Measurements from ENCODE around the gene NR2E3.

The NR2E3 gene

DNA sequence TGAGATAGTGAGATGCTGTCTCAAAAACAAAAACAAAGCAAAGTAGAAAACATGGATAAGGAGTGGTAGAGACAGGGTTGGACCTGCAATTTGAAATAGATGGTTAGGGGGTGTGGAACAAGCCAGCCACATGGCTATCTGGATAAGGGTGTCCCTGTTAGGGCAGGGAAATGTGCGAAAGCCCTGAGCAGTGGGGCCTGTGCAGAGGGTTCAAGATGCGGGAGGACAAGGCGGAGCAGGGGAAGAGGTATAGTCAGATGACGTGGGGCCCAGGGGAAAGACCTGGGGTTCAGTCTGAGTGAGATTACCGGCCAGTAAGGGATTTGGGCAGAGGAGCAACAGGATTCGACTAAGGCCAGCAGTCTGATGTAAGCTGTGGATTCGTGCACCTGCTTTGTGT, 18.4 kb upstream of the NR2E3 start:
- no peak for DNase-seq

DNA sequence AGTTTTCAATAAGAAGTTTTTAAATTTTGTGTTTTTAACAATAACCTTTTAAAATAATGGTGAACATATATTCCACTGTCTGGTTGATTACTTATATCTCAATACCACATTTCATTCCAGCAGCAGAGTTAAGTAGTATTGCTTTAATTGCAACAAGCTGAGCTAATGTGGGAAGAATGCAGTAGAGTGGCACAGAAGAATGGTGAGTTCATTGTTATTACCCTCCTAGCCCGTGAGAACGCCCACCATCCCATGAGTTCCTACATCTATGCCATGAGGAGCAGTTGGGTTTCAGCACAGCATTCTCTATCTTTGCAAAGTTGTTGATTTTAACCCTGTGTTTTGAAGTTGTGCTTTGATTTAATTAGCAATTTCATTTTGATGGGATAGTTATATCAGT, 17.8 kb upstream of the NR2E3 start:
- DNase-seq, result peak; percentile 74

DNA sequence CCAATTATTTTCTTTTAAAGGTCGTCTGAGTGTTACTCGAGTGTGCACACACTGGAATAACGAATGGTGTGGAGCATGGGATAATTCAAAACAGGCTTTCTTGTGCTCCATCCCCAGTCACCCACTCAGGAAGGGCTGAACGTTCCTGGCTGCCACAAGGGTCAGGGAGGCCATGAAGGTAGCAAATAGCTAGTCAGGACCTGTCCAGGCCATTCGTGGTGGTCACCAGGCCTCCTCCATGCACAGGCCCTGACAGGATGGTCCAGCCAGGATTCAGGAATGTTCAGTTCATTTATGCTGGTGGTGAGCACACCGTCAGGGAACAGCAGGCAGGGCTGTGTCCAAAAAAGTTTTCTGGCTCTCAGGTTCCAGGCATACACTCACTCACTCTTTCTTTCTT, 11.7 kb upstream of the NR2E3 start:
- no peak for DNase-seq

DNA sequence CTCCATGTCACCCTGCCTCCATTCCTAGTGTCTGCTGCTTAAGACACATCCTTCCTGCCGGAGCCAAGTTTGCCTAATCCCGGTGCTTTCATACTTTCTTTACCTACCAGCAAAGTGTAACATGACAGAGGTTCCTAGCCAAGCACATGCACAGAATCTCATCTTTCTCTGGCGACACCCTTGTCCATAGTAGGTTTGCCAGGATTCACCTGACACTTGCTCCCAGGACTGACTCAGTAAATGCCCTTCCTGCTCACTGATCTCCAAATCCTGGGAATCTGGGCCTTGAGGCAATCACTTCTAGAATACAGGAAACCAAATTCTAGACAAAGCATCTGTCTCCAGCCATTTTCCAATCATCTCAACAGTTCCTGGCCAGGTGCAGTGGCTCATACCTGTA, 10.2 kb upstream of the NR2E3 start:
- no peak for DNase-seq

DNA sequence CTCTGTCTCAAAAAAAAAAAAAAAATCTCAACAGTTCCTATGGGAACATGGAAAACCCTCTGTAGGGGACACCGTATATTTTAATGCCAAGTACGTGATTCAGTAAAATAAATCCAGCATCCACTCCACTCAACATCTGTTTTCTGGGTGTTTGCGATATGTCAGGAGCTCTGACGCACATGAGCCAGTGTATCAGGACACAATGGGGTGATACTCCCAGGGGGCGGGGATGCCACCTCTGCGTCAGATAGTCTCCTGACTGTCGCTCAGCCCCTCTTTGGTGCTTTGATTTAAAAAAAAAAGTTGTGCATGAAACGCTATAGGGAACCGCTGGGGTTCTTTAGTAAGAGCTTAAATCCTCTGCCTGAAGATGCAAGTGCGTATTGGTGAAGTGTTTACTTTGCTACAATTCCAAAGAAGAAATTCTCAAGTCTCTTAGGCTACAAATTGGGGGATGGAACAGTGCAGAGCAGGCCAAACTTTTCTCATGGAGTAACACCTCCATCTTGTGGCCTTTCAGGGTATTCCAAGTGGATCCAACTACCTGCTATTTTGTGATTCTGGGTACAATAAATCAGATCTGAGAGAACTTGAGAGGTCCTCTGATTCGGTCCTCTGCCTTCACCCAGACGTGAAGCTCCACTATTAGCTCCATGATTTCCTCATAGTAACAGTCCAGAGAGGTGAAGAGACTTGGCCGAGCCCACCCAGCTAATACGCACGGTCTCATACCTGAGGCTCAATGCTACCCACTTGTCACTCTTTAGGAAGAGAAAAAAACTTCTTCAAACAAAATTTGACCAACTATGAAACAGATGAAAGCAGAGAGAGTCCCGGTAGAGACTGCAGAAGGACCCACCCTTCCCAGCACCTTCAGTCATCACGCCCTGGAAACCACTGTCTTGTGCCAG, 9.3 kb upstream of the NR2E3 start:
- peak; percentile 76 for DNase-seq

DNA sequence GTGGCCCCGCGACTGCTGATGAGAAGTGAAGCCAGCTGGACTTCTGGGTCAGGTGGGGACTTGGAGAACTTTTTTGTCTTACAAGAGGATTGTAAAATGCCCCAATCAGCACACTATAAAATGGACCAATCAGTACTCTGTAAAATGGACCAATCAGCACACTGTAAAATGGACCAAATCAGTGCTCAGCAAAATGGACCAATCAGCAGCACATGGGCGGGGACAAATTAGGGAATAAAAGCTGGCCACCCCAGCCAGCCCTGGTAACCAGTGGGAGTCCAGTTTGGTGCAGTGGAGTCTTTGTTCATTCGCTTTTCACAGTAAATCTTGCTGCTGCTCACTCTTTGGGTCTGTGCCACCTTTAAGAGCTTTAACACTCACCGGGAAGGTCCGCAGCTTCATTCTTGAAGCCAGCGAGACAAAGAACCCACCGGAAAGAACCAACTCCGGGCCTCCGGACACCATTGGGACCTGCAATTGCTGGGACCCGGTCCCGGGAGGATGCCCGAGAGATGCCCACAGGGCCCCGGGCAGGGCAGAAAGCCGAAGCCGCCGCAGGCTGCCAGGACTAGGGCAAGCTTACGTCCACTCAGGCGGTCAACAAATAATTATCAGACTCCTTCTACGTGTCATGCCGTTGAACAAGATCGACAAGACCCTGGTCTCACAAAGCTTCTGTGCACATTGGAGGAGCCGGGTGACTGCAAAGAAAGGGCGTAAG, 8.3 kb upstream of the NR2E3 start:
- DNase-seq, result no peak

DNA sequence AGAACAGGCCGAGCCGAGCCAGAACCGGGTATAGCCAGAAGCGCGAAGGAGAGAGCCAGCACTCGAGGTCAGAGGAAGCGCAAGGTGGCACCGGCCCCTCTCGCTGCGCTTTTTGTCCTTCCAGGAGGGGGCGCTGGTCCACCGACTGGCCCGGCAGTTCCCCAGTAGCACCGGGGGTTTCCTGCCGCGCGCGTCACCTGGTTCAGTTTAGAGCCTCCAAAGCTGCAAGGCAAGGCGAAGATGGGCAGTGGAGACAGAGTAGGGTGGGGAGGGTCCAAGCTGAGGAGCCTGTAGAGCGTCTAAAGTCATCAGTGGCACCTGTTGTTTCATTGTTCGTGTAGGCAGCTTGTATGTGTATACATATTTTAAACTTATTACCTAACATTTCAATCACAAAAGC, 7.6 kb upstream of the NR2E3 start:
- no peak for DNase-seq

DNA sequence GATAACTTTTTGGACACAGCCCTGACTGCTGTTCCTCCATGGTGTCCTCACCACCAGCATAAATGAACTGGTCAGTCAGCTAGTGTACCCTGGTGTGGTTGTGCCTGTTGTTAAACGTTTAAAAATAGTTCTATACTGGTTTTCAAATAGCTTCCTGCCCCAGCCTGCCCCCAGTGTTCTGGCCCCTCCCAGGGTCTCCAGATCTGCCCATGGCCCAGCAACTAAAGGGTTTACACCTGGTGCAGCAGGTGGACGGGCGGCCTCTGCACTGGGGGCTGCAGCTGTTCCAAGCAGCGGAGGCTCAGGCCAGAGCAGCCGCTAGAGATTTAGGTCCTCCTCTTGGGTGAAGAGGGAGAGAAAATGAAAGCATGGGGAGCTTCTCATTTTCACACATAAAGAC, 6.1 kb upstream of the NR2E3 start:
- DNase-seq, result no peak

DNA sequence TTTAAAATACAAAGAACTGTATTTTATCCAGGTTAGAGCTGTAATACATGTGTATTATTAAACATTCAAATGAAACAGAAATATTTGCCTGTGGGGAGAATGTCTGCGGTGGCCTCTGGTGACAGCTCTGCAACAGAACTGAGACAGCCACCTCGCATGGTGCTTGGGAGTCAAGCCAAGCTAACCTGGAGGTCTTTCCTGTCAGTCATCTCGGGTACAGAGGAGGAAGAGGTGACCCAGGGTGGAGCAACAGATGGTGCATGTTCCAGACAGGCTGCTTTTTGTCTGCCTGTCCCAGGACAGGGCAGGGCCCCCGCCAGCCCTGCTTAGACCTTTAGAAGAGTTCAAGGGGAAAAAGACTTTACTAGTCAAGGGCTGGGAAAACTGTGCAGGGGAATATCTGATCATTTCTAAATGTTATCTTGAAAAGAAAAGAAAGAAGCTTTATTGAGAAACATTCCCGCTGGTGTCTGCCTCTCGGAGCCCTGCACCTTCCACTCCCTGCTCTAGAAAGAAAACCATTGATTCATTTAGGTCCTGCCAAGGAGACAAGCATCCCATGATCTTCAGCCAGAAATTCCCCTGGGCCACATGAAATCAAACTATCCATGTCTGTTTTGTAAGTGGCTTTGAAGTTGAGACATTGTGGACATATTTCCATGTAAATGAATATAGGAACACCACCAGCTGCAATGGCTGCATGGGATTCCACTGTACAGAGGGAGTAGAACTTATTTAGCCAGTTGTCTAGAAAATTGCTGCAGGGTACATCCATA, 5.5 kb upstream of the NR2E3 start:
- DNase-seq, result peak; percentile 17

DNA sequence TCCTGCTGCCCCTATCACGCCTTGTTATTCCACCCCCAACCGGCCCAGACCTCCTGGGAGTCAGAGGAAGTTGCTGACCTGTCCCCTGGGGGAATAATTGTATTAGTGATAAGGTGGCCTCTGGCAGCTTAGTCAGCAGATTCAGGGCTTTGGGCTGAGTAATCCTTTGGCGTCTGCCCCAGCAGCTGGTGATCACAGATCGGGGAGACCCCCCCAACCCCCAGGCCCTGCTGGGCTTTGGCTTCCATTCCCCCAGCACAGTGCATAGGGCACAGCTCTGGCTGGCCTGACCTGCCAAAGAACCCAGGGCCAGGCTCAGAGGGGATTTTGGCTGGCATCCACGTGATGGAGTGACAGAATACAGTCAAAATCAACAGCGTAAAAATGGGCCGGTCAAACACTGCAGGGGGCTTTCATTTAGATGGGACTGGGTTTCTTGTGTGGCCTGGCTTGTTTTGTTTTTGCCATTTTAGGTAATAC, 3.9 kb upstream of the NR2E3 start:
- peak; percentile 47 for DNase-seq

DNA sequence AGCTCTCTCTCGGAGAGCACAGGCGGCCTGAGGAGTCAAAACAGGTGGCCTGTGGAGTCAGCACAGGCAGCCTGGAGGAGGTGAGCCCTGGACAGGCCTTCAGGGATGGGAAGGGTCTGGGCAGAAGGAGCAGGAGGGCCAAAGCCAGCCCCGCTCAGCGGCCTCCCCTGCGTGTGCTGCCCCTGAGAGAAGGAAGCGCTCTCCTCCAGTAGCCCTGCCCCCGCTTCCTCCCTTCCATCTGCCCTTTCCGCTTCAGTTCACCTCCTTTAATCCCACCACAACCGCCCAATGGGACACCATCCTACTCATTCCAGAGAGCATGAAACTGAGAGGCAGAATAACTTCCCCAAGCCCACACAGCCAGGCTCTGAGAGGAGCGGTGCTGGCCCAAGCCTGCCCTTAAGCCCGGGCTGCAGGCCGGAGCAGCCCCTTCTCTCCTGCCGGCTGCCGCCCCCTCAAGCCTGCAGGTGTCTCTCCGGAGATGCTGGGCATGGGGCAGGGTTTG, 3.2 kb upstream of the NR2E3 start:
- peak; percentile 18 for DNase-seq

DNA sequence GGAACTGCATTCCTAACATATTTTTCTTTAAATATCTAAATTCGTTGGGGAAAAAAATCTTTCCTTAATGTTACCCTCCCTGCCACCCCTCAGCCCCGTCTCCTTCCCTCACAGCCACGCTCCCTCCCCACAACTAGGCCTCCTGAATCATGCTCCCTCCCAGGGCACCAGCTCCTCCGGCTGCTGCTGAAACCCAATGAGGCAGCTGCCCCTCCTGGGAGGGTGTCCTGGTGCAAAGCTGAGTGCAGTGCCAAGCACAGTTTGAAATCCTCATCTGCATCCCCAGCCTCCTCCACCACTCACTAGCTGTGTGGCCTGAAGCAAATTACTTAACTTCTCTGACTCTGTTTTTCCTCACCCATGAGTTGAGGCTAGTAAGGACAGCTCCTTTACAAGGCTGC, 2.7 kb upstream of the NR2E3 start:
- DNase-seq, result peak; percentile 55

DNA sequence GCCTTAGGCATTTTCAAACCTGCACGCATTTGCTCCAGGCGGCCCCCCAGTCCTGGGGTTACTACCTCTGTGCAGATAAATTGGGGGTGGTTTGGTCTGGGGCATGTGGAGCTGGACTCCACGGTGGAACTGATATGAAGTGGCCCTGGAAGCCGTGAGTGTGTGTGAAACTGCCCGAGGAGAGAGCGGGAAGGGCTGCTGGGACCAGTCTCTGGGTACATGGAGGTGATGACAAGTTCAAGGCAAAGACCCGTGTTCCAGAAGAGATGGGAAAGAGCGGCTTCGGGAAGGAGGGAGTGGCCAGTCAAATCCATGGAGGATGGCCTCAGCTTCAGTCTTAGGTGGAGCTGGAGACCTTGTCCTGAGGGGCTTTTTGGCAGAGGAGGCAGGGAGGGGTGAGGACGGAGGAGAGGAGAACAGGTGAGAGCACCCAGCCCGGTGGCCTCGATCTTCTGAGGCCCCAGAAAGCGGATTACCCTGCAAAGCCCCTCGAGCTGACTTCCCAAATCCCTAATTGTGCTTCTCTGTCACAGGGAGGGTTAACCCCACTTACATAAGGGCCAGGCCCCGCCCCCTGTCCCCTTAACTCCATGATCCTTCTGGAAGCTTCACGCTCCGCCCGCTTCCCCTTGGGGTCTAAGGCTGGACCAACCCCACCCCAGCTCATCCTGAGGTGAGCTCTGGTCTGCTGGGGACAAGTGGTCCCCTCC, 1.9 kb upstream of the NR2E3 start:
- no peak for DNase-seq

DNA sequence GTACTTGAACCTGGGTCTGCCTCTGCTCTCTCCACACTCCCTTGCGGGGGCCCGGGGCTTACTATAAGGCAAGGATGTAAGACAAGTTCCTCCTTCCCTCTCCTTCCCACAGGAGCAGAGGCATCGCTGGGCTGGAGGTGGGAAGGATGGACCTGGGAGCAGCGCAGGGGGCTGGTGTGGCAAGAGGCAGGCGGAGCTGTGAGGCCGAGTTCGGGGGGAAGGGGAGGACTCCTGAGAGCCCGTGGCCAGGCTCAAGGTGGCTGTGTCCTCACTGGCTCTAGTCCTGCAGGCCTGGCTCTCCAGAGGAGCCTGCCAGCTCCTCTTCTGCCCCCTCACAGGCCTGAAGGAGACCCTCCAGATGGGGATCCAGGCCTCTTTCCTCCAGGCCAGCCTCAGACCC, 1.0 kb upstream of the NR2E3 start:
- DNase-seq, result no peak

DNA sequence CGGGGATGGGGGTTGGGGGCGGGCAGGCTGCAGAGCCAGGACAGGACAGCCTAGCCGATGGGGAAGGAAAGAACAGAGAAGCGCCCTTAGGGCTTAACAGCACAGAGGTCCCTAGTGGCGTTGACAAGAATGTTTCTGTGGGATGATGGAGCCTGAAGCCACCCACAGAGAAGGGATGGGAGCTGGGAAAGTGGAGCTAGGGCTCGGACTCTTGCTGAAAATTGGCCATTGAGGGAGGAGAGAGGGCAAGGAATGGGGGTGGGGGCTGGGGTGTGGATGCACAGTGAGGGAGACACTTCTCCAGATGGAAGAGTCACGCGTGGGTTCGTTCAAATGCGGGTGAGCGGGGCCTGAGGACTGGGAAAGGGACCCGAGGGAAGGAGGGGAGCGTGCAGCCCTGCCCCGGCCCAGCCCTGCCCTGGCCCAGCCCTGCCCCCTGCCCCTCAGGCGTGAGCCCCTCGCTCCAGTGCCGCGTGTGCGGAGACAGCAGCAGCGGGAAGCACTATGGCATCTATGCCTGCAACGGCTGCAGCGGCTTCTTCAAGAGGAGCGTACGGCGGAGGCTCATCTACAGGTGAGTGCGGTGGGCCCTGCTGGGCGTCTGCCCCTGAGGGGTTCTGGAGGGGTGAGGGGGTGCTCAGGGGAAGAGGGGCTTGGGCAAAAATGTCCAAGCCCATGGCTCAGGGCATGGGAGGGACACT, 832 bp downstream of the NR2E3 start:
- no peak for DNase-seq

DNA sequence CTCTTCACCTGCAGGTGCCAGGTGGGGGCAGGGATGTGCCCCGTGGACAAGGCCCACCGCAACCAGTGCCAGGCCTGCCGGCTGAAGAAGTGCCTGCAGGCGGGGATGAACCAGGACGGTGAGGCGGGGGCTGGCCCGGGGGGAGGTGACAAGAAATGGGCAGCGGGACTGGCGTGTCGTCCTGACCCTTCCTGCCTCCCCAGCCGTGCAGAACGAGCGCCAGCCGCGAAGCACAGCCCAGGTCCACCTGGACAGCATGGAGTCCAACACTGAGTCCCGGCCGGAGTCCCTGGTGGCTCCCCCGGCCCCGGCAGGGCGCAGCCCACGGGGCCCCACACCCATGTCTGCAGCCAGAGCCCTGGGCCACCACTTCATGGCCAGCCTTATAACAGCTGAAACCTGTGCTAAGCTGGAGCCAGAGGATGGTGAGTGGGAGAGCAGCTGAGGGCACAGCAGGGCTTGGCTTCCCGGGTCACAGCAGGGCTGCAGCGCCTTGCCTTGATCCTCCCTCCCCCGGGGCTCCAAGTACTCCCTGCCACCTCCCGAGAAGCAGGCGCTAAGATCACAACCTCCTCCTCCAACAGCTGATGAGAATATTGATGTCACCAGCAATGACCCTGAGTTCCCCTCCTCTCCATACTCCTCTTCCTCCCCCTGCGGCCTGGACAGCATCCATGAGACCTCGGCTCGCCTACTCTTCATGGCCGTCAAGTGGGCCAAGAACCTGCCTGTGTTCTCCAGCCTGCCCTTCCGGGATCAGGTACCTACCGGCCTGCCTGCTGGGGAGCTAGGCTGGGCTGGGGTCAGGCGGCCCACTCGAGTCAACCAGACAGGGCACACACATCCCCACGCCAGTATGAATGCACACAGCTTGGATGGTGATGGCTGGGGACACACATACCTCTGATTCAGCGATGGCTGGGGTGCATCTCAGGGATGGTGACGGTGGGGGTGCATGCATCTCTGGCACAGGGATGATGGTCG, 1.7 kb downstream of the NR2E3 start:
- DNase-seq, result no peak

DNA sequence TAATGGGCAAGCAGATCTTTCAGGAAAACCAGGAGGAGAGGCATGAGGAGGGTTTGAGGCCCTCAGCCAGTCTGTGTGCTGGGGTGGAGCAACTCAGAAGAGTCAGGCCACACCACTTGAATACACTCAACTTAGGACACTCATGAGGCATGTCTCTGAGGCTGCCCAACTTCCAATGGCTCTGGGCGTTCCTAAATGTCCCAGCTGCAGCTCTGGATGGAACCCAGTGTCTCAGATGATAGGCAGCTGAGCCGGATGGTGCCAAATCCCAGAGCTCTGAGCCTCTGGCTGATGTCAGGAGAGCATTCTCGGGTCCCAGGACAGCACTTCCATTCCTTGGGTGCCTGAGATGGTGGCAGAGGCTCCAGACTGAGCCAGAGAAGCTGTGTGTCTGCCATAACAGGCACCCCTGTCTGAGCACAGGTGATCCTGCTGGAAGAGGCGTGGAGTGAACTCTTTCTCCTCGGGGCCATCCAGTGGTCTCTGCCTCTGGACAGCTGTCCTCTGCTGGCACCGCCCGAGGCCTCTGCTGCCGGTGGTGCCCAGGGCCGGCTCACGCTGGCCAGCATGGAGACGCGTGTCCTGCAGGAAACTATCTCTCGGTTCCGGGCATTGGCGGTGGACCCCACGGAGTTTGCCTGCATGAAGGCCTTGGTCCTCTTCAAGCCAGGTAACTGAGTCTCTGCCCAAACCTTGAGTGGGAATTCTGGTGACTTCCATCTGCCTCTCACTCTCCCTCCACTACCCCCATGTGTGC, 2.8 kb downstream of the NR2E3 start:
- DNase-seq, result no peak

DNA sequence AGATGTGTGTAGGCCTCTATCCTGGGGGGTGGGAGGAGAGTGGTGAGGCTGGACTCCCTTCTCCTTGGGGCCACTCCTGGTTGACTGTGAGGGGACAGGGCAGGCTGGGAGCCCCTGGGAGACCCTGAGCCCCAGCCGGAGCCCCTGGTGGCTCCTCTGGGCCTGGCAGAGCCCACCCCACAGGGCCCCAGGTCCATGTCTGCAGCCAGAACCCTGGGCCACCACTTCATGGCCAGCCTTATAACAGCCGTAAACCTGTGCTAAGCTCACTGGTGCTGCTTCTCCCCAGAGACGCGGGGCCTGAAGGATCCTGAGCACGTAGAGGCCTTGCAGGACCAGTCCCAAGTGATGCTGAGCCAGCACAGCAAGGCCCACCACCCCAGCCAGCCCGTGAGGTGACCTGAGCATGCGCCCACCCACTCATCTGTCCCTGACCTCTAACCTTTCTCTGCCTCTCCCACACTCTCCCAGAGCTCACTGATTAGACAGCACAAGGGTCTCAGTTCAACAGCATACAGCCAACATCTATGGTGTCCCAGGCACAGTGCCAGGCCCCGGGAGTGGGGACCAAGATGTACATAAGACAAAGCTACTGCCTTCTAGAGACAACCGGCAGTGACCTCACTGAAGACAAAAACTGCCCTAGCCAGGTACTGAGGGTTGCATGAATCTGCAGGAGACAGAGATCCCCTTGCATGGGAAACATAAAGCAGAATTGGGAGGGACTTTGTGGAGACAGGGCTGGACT, 3.5 kb downstream of the NR2E3 start:
- DNase-seq, result no peak

DNA sequence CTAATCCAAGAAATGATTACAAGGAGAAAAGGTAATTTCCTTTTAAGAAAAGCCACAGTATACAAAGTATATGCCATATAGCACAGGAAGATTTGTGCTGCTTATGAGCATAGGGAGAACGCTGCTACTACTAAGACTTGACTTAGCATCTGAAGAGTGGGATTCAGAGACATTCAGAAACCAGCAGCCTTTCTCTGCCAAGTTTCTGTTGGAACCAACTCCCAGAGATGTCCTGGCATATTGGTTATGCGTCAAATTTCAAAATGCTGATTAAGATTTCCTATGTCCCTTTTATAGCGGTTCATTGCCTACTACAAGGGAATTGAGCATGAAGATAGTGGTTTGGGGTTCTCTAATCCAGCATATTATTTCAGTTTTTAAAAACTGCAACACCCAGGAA, 4.9 kb downstream of the NR2E3 start:
- DNase-seq, result no peak
